HG02885 (cell line): Measurements from ENCODE around the gene LCA5L.

Experiments used
- ATAC-seq: cut with Tn5 transposase; IDR thresholded peaks from one replicate; pipeline ENCODE4 v1.9.1; 2021; ENCODE audit warnings: mild to moderate bottlenecking; ENCODE audit not compliant: unreplicated experiment, poor library complexity

LCA5L gene

DNA sequence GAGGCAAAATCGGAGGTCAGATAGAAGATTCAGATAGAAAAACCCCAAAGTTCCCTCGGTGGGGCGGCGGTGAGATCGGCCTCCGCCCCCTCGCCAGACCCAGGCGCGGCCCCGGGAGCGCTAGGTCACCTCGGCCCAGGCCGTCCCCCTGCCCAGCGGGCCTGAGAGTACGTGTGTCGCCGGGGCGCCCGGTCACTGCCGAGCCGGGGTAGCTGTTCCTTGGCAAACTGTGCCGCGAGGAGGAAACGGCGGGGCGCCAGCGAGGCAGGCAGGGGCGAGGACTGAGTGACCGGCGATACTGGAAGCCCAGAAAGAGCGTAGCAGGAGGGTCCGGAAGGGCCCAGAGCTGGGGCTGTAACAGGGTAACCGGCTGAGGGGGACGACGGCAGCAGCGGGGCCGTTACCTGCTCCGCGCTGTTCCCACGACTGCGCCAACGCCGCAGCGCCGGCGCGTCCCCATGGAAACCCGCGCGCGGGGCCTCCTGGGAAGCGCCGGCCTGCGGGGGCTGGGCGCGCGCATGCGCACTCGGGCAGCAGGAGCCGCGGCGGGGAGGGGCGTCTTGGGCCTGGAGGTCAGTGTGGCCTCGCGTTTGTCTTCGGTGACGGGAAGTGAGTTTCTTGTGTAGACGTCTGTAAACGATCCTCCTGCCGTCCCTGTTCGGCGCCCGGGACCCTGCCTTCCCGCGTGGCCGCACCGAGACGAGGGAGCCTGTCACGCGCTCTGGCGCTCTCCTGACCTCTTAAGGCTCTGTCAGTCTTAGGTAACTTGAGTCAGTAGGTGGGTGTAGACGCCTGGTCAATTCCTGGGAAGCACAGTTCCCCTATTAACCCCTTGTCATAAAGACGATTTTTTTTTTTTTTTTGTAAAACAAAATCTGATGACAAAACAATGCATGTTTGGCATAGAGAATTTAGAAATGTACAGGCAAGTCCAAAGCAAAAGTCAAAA, at the start of gene LCA5L:
TSS of gene LCA5L (minus strand) at position 458 of the 949 bp plus-strand sequence. CDS start 17,285 bp downstream, outside the sequence.
- ATAC-seq = peak; percentile 91

DNA sequence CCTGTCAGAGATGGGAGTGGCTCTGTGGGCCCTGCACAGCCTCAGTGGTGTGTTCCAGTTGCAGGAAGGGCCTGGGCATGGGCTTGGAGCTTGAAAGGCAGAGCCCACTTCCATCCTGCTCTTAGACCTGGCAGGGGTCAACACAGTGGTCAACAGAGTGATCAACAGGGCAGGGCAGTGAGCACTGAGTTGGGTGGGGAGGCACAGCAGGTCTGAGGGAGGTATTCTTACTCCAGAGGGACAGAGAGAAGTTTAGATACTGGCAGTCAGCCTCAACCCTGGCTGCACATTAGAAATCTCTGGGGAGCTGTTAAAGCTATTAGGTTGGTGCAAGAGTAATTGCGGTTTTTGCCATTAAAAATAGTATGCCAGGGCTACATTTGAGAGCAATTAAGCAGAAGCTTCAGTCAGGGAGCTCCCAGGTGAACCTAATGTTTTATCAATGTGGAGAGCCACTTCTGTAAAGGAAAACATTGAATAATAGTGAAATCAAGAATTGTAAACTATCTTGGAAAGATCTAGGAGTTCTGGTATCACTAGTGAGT, 43.9 kb upstream of the LCA5L start:
- ATAC-seq = no peak

DNA sequence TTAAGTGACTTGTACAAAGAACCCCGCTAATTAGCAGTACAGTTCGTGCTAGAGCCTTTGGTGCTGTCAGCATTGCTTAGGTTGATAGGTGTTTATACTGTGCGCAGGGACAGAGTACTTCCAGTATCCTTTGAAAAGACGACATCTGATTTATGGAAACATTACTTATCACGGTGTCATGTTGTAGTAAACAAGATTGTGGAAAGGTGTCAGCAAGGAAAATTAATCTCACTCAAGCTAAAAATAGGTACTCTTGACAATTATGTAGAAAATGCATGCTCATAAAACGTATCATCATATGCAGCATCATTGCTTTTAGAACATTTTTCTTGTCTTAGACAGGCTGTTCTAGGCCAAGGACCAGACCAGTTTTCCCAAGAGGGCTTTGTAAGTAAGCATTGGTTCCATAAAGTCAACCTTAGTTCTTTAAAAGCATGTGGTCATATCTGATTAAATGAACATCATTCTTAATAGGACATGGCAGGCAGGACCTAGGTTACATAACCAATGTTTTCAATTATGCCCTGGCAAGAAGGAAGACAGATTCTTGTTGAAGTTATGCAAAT, 39.2 kb upstream of the LCA5L start:
- ATAC-seq = no peak

DNA sequence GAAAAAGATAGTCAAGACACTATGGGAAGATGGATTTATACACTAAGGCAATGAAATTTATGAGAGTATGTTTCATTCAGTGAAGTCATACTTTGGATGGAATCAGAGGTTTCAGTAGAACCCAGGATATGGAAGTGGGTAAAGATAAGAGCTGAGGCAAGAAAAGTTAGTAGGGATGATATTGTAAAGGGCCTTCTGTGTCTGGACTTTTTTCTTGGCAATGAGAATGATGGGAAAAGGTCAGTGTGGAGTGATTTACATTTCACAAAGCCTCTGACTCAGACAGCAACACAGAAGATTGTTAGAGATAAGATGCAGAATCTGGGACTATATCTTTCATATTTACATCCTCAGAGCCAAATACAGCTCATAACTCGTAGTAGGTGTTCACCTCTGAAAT, 38.3 kb upstream of the LCA5L start:
- ATAC-seq = no peak

DNA sequence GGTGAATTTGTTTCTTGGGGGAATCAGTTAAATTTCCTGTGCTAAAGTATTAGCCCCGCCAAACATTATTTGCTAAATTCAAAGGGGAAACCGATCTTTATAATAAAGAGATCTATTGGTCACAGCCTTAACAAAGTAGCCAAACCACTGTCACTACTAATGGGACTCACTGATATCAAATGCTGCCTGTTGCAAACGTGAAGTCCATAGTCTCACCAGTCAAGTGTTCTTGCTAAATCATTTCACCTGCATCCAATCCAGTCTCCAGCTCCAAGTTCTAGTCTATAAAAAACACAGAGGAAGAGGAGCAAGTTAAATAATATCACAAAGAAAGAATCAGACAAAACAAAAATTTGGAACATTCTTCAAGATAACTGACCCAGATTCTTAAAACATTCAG, 36.3 kb upstream of the LCA5L start:
- no peak for ATAC-seq

- no peak for ATAC-seq
These were observed 34.7 kb upstream of the LCA5L start for GRCh38 chr21:39480271-39480670.

GRCh38 chr21:39479814-39480182, 34.2 kb upstream of the LCA5L start:
- no peak for ATAC-seq

DNA sequence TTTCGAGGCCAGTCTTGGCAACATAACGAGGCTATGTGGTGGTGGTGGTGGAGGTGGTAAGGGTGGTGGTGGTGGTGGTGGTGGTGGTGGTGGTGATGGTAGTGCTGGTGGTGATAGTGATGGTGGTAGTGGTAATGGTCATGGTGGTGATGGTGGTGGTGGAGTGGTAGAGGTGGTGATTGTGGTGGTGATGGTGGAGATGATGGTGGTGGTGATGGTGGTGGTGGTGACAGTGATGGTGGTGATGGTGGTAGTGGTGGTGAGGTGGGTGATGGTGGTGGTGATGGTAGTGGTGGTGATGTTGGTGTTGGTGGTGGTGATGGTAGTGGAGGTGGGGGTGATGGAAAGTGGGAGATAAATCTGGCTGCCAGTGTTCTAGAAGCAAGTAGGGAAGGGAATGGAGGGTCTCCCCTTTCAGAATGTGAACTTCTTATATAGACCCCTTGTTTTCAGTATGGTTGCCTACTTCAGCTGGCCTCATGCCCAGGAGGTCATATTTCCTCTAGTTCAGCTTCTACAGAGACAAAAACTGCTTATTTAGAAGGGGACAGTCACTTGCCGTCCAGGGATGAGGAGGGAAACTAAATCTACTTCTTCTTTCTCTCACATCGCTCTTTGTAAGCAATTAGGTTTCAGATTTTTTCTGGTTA, 33.7 kb upstream of the LCA5L start:
- no peak for ATAC-seq

DNA sequence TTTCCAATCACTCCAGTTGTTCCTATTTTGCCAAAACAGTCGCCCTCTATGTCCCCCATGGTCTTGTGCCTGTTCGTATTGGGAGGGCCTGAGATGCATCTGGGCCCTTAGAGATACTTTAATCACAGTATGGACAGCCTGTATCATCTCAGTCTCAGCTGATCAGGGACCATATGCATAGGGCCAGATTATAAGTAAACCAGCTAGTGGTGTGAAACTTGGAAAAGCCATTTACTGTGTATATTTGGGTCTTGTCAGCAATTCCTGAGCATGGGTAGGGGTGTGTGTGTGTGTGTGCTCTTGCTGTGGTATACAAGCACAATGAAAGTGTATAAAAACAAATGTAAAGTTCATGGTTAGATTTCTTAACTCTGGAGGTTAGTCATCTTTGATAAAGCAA, 29.0 kb upstream of the LCA5L start:
- ATAC-seq = no peak

- no peak for ATAC-seq
These were observed 27.2 kb upstream of the LCA5L start for GRCh38 chr21:39472786-39473185.

GRCh38 chr21:39471598-39471997, 26.0 kb upstream of the LCA5L start:
- ATAC-seq = no peak

DNA sequence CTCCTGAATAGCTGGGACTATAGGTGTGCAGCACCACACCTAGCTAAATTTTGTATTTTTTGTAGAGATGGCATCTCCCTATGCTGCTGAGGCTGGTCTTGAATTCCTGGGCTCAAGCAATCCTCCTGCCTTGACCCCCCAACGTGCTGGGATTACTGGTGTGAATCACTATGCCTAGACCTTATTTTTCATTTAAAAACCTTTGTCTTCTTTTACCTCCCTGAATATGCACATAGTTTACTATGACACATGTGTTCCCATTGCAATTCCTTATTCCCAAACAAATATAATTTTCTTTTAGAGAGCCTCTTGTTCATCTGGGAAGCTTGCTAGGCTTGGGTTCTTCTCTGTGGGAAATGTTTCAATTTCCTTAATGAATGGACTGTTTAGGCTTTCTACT, 23.0 kb upstream of the LCA5L start:
- no peak for ATAC-seq

GRCh38 chr21:39467746-39468145, 22.2 kb upstream of the LCA5L start:
- ATAC-seq = no peak

DNA sequence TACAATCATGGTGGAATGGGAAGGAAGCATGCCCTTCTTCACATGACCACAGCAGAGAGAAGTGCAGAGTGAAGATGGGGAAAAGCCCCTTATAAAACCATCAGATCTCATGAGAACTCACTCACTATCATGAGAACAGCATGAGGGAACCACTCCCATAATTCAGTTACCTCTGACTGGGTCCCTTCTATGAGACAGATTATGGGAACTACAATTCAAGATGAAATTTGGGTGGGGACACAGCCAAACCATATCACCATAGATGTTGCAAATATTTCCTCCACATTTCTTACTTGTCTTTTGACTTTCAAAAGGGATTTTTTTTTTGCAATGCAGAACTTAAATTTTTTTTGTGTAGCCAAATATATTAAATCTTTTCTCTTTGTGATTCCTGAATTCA, 21.0 kb upstream of the LCA5L start:
- no peak for ATAC-seq

- no peak for ATAC-seq
These were observed 17.7 kb upstream of the LCA5L start for GRCh38 chr21:39463308-39463707.

GRCh38 chr21:39461419-39461818, 15.8 kb upstream of the LCA5L start:
- ATAC-seq = no peak

DNA sequence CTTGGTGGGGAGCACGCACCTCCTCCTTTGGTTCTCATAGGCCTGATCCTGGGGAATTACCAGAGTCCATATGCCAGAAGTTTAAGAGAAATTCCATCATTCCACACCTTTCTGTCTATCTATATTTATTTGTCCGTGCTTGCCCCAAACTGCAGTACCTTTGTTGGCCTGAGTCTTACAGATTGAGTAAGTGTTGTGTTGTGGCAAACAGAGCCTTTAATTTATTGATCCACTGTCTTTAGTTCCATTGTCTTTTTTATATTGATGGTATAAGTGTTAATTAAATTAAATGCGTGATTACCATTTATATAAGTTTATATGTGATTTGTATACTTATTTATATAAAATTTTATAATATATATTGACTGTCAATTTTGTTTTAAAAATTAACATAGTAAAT, 11.1 kb upstream of the LCA5L start:
- ATAC-seq = no peak

DNA sequence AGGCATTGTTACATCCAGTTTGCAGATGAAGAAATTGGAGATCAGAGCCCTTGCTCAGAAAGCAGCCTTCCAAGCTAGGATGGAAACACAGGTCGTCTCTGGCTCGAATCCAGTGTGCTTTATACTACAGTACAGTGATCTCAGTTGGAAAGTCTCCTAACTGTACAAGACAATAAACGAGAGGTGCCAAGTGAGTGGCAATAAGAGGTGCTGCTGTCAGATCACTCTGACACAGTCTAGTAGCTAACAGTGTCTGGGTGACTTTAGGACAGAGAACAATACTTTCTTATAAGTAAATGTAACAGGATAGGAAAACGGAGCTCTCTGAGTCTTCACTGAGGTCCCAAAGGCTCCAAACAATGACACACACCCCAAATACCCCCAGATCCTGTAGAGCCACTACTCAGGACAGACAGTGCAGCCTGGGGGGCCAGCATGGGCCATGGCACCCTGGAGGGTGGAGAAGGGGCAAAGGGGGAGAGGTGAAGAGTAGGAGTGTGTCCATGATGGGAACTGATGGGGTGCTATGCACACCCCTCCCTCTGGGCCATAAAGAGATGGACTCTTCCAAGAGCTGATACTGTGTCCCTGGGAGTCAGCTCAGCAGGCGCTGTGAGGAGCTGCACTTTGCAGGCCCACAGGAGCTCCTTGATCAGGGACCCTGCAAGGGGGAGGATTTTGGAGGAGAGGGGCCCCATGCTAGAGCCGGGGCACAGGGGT, 9.5 kb upstream of the LCA5L start:
- no peak for ATAC-seq

DNA sequence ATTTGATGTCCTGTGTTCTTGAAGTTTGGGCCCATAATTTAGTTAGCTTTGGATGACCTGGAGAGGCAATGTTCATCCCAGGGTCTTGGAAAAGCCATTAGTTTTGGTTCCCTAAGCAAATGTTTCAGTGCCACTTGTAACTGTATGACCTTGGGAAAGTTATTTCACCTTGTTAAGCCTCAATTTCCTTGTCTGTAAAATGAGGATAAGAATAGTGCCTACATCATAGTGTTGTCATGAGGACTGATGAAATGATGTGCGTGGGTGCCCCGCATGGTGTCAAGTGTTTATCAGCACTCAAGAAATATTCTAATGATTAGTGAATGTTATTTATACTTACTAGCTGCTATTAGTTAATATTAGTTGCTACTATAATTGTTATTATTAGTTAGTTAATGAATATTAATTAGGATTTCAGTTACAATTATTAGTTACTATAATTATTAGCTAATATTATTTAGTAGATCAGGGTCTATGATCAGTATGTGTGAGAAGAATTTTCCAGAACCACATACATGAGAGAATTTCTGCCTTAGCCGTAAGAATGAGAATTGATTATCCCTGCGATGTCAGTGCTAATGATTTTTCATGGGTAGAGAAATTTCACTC, 8.1 kb upstream of the LCA5L start:
- no peak for ATAC-seq

DNA sequence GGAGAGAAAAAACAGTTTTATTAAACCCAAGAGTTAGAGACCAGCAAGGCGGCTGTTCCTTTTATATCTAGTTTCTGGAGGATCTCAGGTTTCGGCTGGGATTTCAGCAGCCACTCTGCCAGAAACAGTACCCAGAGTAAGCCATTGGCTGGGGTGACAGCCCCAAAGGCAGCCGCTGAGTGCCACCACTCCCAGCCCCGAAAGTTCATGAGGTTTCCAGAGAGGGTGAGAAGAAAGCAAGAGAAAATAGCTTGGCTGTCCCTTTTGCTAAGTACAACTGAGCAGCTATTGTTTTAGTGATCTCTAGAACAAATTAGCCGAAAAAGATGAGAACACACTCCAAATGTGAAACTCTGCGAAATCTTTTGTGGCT, 7.4 kb upstream of the LCA5L start:
- no peak for ATAC-seq
